G401 (cell line): ENCODE data around the gene NOP58. TPM values are rescaled to one million over a fixed set of nuclear protein-coding genes. Genes with fewer than 3 reads are reported as not detected.

Source experiments
- total RNA-seq: library from RNA; depleted of rRNA; stranded (reverse); fragments of >200 nt; shearing (Covaris generic); gene quantifications from 2 replicates; pipeline ENCODE4 v1.2.3, GENCODE V29; 2014; rRNA removed

Gene NOP58
- total RNA-seq, 1 experiment from 2014 or later, result 106 TPM

Other genes with a start within 250 kb of the NOP58 start
- gene FZD7, start 231.9 kb upstream of the NOP58 start, total RNA-seq, result 17.5 and 18.5 TPM in 2 replicates
- not detected in 2 replicates for gene KIAA2012, start 192.5 kb upstream of the NOP58 start, total RNA-seq
- 263 and 352 TPM in 2 replicates for gene SUMO1, start 27.2 kb upstream of the NOP58 start, total RNA-seq
- gene BMPR2, start 110.6 kb downstream of the NOP58 start, total RNA-seq, result 9.0 and 11.3 TPM in 2 replicates